ENCODE data around the gene BAIAP2L1.

DNA sequence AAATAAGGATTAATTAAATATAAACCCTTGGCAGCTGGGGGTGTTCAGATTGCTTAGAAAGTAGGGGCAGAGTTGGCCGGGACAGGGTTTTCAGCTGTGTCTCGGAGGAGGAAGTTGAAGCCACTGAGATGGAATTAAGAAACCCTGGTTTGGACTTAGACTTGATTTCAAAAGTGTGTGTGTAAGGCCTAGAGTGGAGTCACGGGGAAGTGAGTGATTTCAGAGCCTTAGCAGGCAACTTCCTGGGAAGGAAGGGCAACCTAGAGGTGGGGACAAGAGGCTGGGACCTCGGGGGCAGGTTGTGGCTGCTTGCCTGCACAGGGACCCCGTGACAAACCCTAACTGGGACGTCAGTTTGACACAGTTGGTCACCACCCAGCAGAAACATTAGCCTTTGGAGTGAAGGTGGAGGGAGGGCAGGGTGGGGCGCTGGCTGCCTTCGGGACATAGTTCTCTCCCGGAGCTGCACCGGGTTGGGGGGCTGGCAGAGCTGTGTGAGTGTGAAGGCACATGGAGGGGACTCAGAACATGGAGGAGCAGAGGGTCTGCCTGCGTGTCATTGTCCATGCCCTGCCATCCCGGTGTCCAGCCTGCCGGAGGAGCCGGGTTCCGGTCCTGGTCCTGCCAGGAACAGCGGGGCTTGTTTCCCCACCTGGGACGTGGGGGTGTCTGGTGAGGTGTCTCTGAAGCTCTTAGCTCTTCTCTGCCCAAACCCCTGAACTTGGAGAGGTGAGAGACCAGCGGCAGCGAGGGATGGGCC is 117.6 kb downstream of the BAIAP2L1 start:
- TF ChIP-seq GATA3 (IDR thresholded peaks at IDR 0.05; ENCODE audit: low read depth, low read length): no peak
- no peak for TF ChIP-seq GATA2 (IDR thresholded peaks at IDR 0.05; ENCODE audit: low read depth, low read length)
